ENCODE data around the gene PERCC1. TPM values are rescaled to one million over a fixed set of nuclear protein-coding genes. Genes with fewer than 3 reads are reported as not detected.

The PERCC1 gene
- total RNA-seq, 4 donors from 2014 or later: 1.3 TPM; not detected in 3

DNA sequence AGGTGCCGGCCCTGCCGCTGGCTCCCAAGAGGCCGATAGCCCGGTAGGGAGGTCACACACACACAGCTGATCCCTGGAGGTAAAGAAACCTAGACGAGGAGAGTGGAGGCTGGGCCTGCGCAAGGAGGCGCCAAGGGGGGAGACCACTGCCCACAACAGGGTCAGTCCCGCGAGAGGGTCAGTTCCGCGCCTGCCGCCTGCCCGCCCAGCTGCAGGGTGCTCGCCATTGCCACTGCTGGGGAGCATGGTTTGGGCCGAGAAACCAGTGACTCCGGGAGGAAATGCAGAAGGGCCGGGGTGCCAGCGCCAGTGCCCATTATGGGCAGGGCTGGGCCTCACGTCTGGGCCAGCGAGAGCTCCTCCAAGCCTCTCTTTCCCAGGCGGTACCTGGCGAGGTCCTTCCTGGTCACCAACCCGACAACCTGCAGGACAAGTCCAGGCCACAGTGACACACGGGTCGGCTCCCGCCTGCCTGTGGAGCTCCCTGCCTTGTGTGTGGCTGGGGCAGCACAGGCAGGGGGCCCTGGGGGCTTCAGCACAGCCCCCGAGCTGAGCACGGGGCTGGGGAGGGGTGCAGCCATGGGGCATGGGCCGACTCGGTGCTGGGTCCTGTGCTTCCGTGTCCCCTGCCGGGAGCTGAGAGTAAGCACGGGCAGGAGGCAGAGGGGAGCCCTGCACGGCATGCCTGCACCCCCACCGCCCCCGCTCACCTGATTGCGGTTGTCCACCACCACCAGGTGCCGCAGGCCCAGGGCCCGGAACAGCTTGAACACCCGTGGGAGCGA lies 15.6 kb downstream of the PERCC1 start:
- Histone ChIP-seq H3K27me3 (no peaks in the 10 kb centered on the region), H3K27ac (no peak overlapping the region), H3K9me3 (no peaks in the 10 kb centered on the region), H3K36me3 (peaks cover 64% of the 10 kb centered on the region), H3K4me3 (no peak overlapping the region), H3K4me1 (no peaks in the 10 kb centered on the region)
- 91% methylated on average over 6 of the region's 41 CpGs for WGBS
- no peak for TF ChIP-seq POLR2AphosphoS5 (IDR thresholded peaks at IDR 0.05)
- TF ChIP-seq, protein P1, sequence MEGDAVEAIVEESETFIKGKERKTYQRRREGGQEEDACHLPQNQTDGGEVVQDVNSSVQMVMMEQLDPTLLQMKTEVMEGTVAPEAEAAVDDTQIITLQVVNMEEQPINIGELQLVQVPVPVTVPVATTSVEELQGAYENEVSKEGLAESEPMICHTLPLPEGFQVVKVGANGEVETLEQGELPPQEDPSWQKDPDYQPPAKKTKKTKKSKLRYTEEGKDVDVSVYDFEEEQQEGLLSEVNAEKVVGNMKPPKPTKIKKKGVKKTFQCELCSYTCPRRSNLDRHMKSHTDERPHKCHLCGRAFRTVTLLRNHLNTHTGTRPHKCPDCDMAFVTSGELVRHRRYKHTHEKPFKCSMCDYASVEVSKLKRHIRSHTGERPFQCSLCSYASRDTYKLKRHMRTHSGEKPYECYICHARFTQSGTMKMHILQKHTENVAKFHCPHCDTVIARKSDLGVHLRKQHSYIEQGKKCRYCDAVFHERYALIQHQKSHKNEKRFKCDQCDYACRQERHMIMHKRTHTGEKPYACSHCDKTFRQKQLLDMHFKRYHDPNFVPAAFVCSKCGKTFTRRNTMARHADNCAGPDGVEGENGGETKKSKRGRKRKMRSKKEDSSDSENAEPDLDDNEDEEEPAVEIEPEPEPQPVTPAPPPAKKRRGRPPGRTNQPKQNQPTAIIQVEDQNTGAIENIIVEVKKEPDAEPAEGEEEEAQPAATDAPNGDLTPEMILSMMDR (IDR thresholded peaks at IDR 0.05): no peak
- no peak for TF ChIP-seq POLR2A (IDR thresholded peaks at IDR 0.05)
- no peak for TF ChIP-seq EP300 (IDR thresholded peaks at IDR 0.05)
- DNase-seq (ENCODE audit: low spot score in 2 of 2): no peak

DNA sequence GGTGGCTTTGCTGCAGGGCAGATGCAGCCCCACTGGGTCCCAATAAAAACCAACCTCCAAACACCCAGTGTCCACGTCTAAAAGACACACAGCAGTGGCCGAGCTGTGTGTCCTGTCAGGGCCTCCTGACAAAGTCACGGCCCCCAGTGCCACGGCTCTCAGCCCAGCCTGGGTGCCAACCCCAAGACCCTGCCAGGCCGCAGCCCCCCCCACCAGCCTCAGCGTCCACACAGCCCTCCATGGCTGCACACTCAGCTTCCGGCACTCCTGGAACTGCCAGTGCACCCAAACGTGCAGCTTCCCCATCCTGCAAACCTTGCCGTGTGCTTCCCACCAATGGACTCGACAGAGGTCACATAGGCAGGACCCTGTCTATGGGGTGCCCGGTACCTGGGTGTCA lies 17.1 kb downstream of the PERCC1 start:
- TF ChIP-seq EP300 (IDR thresholded peaks at IDR 0.05) (no peak), POLR2A (IDR thresholded peaks at IDR 0.05) (no peak), POLR2AphosphoS5 (IDR thresholded peaks at IDR 0.05) (no peak)
- TF ChIP-seq, protein P1 (IDR thresholded peaks at IDR 0.05): no peak

DNA sequence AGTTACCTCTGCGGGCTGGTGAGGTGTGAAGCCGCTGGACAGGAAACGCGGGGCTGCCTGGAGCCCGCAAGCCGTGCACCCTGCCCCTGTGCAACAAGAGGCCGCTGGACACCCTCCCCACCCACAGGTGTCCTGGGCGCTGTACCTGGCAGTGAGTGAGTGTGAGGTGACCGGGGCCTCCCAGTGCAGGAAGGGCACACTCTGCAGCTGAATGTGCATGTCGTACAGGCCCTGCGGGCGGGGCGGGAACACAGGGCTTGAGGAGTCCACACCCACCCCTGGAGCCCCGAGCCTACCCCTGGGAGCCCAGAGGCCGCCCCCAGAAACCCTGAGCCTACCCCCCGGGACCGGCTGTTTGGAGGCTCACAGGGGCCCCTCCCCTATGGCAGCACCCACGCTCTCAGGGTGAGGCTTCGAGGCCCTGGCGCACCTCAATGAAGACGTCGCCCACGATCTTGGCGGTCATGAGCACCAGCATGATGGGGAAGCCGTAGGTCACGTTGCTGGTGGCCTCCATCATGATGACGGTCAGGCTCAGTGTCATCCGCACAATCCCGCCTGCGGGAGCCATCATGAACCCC lies 17.7 kb downstream of the PERCC1 start:
- H3K27ac ChIP-seq: no peak overlapping the region
- H3K4me1 ChIP-seq: no peaks in the 10 kb centered on the region
- 90% methylated on average over 6 of the region's 30 CpGs for WGBS
- no peaks in the 10 kb centered on the region for H3K27me3 ChIP-seq
- H3K36me3 ChIP-seq: peaks cover 85% of the 10 kb centered on the region
- H3K9me3 ChIP-seq: no peaks in the 10 kb centered on the region
- no peak for TF ChIP-seq EP300 (IDR thresholded peaks at IDR 0.05)
- DNase-seq (ENCODE audit: low spot score in 2 of 2): no peak
- no peak overlapping the region for H3K4me3 ChIP-seq

More for the DNA sequence above, 17.1 kb downstream of the PERCC1 start:
- H3K4me3 ChIP-seq: no peak overlapping the region
- no peaks in the 10 kb centered on the region for H3K9me3 ChIP-seq
- no peaks in the 10 kb centered on the region for H3K27me3 ChIP-seq
- H3K27ac ChIP-seq: no peak overlapping the region
- no peaks in the 10 kb centered on the region for H3K4me1 ChIP-seq
- peaks cover 79% of the 10 kb centered on the region for H3K36me3 ChIP-seq
- 98% methylated on average over 6 of the region's 11 CpGs for WGBS
- DNase-seq (ENCODE audit: low spot score in 2 of 2): no peak

DNA sequence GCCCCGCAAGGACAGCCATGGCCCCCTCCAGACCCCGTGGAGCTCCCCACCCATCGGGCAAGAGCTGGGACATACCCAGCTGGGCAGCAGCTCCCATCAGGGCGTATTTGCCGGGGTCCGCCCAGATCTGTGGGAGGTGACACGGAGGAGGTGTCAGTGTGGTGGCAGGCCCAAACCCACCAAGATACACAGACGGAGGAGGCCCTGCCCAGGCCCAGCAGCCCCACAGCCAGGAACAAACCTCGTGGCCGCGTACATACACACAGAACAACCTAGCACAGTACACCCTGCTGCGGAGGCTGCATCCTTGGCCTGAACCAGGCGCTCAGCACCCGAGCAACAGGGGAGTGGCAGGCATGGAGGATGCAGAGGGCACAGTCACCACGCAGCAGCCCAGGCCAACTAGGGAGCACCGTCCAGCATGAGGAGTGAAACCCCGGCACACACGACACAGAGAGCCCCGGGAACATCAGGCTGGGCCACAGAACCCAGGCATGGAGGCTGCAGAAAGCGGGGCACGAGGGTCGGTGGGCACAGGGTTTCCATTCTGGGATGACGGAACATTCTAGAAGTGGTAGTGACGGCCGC lies 18.4 kb downstream of the PERCC1 start:
- H3K27ac ChIP-seq: no peak overlapping the region
- H3K27me3 ChIP-seq: no peaks in the 10 kb centered on the region
- 98% methylated on average over 16 of the region's 25 CpGs for WGBS
- no peaks in the 10 kb centered on the region for H3K9me3 ChIP-seq
- H3K4me3 ChIP-seq: no peak overlapping the region
- peaks cover 92% of the 10 kb centered on the region for H3K36me3 ChIP-seq
- TF ChIP-seq POLR2AphosphoS5 (IDR thresholded peaks at IDR 0.05) (no peak), EP300 (IDR thresholded peaks at IDR 0.05) (no peak), POLR2A (IDR thresholded peaks at IDR 0.05) (no peak)
- TF ChIP-seq, protein P1 (IDR thresholded peaks at IDR 0.05): no peak
- no peak for DNase-seq (ENCODE audit: low spot score in 2 of 2)
- no peaks in the 10 kb centered on the region for H3K4me1 ChIP-seq

DNA sequence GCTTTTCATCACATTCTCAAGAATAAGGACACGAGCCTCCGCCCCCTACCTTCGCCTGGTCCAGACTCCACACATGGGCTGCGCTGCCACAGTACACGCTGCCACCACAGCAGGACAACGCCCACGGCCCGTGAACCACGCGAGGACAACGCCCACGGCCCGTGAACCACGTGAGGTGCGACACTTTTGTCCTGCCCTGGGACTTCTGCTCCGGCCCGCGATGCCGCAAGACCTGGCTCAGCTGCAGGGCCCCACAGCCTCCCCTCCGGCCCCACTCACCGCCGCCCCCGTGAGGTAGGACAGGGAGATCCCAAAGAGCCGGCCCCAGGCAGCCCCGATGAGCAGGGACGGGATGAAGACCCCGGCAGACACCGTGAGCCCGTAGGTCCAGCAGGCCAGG lies 19.3 kb downstream of the PERCC1 start:
- Histone ChIP-seq H3K9me3 (no peaks in the 10 kb centered on the region), H3K4me3 (no peak overlapping the region), H3K27me3 (no peaks in the 10 kb centered on the region), H3K4me1 (no peaks in the 10 kb centered on the region), H3K27ac (no peak overlapping the region), H3K36me3 (peaks cover 100% of the 10 kb centered on the region)
- WGBS: 87% methylated on average over 19 of the region's 29 CpGs
- DNase-seq (ENCODE audit: low spot score in 2 of 2): no peak
- TF ChIP-seq POLR2A (IDR thresholded peaks at IDR 0.05): no peak
- TF ChIP-seq POLR2AphosphoS5 (IDR thresholded peaks at IDR 0.05): no peak
- TF ChIP-seq EP300 (IDR thresholded peaks at IDR 0.05): no peak
- TF ChIP-seq, protein P1 (IDR thresholded peaks at IDR 0.05): no peak

Measured in suprapubic skin (tissue), 4 donors.